Cardiac fibroblast (primary cell): ENCODE data around the gene PKN1.
"Not testable (repeated sequence)": the region's sequence is repeated elsewhere in the genome, so short reads cannot be mapped to it uniquely, and the experiment has no call there.

ENCODE experiments used
- DNase-seq, 2 donors: peaks; one replicate each; pipeline versions ENCODE4 v3.0.0 to v3.0.0-alpha.2; 2010; ENCODE audit warnings: low read depth in 2 of 2
- H3K4me3 ChIP-seq, 2 donors: replicated peaks in 1 of 2; 1 replicate in 1 of 2; 2 replicates in 1 of 2; pipeline ENCODE4 v1.5.1; 2011; ENCODE audit warnings: low read depth in 2 of 2, low read length in 2 of 2, mild to moderate bottlenecking in 2 of 2, moderate library complexity in 1 of 2
- CTCF ChIP-seq: IDR thresholded peaks from one replicate; pipeline ENCODE4 v1.5.1; 2011; ENCODE audit warnings: low read depth, mild to moderate bottlenecking, low read length, inconsistent platforms

PKN1 gene

DNA sequence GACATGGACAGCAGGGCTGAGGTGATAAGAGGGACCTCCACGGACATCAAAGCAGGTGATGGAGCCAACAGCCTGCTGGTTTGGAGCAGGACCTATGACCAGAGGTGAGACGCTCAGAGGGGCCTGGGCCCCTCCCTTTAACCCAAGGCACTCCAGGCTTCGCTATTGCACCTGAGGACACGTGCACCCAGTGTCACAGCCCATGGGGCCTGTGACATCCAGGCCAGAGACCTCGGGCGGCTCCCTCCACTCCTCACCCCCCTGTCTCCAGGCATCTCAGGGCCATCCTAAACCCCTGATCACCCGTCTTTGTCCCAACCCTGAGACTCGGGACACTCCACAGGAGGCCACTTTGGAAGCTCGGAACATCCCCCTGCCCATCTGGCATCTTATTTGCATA is 38.9 kb upstream of the PKN1 start:
- TF ChIP-seq CTCF: no peak
- DNase-seq: no peak

GRCh38 chr19:14395262-14395661 is 37.8 kb upstream of the PKN1 start:
- TF ChIP-seq CTCF: no peak
- DNase-seq: no peak
- H3K4me3 ChIP-seq: no peak overlapping the region

More for the DNA sequence above, 38.9 kb upstream of the PKN1 start:
- H3K4me3 ChIP-seq: no peak overlapping the region

- H3K4me3 ChIP-seq: no peak overlapping the region
- no peak for DNase-seq
- no peak for TF ChIP-seq CTCF
Measured at GRCh38 chr19:14395710-14396336, 37.3 kb upstream of the PKN1 start.

DNA sequence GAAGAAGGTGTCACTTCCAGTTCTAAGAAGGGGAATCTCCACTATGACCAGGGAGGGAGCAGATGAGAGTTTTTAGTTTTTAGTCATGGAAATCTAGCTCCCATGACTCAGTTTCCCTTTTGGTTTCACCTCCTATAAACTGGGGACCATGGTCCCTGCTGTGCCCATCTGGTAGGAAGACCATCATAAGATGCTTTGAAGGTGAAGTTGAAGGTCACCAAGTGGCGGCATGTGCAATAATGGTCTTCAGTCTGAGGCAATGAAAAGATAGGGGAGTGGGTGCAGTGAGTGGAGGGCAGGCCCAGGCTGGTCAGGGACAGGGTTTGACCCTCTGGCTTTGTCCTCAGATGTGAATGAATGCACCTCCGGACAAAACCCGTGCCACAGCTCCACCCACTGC is 36.4 kb upstream of the PKN1 start:
- not testable (repeated sequence) for H3K4me3 ChIP-seq, DNase-seq

DNA sequence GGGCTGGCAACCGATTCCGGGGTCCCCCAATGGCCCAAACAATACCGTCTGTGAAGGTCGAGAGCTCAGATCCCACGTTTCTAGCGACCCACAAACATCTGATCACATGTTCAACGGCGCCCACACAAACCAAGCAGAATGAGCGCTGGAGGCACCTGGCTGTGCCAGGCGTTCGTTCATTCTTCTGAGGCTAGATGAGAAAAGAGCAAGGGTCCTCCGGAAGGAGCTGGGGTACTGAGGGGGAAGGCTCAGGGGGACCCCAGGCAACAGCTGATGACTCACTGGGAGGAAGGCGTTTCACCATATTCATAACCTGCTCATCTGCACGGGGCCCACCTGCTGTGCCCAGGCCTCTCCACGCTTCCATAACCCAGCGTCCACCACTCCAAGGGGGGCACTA is 35.9 kb upstream of the PKN1 start:
- H3K4me3 ChIP-seq, DNase-seq: not testable (repeated sequence)

DNA sequence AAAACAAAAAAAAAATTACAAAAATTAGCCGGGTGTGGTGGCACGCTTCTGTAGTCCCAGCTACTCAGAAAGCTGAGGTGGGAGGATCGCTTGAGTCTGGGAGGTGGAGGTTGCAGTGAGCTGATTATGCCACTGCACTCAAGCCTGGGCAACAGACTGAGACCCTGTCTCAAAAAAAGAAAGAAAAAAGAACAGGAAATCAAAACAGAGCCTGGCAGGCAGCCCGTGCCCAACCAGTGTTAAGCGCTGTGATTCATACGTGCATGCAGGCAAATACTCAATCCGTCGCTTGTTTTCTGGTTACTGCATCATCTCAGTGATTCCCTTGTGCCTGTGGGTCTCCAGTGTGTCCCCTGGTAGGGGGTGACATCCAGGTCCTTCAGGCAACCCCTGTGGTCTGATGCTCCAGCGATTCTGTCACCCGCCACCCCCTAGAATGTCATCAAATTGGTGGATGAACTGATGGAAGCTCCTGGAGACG is 32.1 kb upstream of the PKN1 start:
- H3K4me3 ChIP-seq: no peak overlapping the region
- peak in 1 of 2 donors; percentile 38 for DNase-seq
- no peak for TF ChIP-seq CTCF

- no peak overlapping the region for H3K4me3 ChIP-seq
- no peak for DNase-seq
- TF ChIP-seq CTCF: no peak
Measured at GRCh38 chr19:14401468-14402195, 31.5 kb upstream of the PKN1 start.
